ENCODE results near the gene SMARCB1.
"Not testable (repeated sequence)": the region's sequence is repeated elsewhere in the genome, so short reads cannot be mapped to it uniquely, and the experiment has no call there.

Gene SMARCB1

DNA sequence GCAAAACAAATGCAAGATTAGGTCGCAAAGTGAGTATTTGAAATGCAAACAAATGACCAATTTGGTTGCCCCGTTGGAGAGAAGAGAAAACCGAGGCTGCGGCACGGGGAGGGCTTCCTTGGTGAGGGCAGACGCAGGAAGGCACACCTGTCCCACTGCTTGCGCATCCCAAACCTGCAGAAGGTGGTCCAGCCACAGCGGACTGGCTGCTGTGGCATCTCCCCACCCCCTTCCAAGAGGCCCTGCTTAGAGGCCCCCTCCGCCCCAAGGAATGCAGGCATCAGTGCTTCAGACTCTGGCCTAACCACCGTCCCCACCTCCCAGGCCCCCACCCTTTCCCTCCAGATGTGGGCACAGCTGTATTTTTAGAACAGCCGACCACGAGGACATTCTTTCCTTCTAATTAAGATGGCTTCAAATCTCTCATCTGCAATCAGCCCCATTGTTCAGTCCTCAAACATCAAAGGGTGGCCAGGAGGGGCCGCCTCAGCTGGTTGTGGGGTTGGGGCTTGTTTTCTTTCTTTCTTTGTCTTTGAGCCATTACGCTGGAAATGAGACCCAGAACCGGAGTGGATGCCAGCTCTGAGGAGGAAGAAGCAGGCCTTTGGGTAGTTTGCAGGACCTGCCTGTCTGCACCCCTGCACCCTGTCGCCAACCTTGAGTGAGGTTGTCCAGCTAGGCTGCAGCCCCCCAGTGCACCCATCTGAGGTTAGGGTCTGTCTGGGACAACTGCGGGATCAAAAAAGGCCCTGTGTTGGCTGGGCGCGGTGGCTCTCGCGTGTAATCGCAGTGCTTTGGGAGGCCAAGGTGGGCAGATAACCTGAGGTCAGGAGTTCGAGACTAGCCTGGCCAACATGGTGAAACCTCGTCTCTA is 61.5 kb downstream of the SMARCB1 start:
- no peak for DNase-seq

DNA sequence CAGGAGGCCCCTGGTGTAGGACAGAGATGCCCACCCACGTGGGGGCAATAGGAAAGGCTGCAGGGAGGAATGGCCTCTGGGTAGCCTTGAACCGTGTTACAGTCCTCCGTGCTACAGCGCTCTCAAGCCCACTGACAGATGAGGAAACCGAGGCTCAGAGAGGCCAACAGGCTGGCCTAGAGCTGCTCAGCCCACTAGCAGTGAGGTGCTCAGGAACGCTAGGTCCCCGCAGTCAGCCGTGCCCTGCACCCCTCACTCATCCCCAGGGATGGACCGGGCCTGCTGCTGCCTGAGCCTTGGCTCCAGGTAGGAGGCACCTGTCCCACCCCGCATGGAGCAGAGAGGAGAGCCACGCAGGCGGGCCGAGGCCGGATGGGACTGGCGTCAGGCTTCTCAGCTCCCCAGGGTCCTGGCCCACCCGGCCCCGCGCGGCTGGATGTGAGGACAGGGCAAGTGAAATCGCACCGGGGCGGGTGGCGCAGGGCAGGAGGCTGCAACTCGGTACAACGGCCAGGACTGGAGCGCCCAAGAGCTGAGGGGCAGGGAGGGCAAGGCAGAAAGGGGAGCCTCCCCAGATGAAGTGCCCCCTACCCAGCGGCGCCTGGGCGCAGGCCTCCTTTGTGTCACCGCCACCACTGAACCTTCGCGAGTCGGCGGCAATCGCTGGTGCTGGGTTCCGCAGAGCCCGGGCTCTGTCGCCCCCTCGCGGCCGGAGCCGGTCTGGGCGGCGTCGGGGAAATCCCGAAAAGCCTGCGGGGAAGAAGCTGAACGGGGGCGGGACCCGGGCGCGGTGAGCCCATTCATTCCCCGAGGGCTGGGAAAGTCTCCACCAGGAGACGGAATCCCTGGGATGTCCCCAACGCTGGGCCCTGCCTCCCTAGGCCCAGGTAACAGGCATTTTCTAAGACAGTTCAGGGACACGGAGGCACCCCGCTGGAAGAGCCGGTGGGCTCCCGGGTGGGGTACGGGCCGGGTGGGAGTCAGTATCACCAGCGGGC is 62.5 kb downstream of the SMARCB1 start:
- DNase-seq = peak; percentile 58

- no peak for DNase-seq
Measured at GRCh38 chr22:23850136-23850611, 63.4 kb downstream of the SMARCB1 start.

- DNase-seq = peak; percentile 13
Measured at GRCh38 chr22:23856721-23857605, 70.2 kb downstream of the SMARCB1 start.

GRCh38 chr22:23857606-23858483 is 71.1 kb downstream of the SMARCB1 start, which contains the start of gene SLC2A11:
TSS of gene SLC2A11 (plus strand) at chr22:23857875. CDS start at chr22:23858000, 125 bp downstream.
- peak; percentile 97 for DNase-seq

GRCh38 chr22:23858484-23858815 is 71.7 kb downstream of the SMARCB1 start:
- DNase-seq = no peak

DNA sequence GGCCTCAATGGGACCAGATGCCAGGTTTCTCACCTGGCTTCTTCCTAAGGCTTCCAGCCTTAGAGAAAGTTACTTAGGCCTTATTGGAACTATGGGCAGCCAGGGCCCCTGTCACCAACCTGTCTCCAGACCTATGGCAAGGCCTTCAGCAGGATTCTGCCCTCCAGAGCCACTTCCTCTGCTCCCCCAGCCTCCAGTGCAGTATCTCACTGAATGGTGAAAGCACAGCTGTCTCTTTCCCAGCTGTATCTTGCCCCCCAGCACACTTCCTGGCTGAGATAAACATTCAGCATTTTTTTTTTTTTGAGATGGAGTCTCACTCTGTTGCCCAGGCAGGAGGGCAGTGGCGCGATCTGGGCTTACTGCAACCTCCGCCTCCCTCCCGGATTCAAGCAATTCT is 72.4 kb downstream of the SMARCB1 start:
- DNase-seq = no peak

DNA sequence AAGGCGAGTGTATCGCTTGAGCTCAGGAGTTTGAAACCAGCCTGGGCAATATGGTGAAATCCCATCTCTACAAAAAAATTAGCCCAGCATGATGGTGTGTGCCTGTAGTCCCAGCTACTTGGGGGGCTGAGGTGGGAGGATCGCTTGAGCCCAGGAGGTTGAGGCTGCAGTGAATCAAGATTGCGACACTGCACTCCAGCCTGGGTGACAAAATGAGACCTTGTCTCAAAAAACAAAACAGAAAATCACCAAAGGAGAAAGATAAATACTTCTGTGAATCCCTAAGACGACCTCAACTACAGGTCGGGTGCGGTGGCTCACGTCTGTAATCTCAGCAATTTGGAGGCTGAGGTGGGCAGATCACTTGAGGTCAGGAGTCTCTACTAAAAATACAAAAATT is 73.4 kb downstream of the SMARCB1 start:
- DNase-seq = not testable (repeated sequence)

GRCh38 chr22:23862103-23862502 is 75.3 kb downstream of the SMARCB1 start:
- DNase-seq = peak; percentile 17

GRCh38 chr22:23864499-23865154 is 77.9 kb downstream of the SMARCB1 start:
- not testable (repeated sequence) for DNase-seq

DNA sequence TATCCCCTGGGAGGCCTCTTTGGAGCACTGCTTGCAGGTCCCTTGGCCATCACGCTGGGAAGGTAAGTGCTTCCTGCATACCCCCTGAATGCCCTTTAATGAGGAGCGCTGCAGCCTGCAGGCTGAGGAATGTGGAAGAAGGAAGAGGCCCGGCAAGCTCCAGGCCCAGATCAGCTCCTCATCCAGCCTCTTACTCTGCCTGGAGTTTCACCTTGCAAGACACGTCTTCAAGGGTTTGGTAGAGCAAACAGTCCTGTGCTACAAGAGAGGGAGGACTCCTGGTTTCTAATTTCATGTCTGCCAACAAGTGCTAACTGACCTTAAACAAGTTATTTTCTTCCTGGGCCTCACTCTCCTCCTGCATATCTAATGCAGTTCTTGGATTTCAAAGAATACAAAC is 81.8 kb downstream of the SMARCB1 start:
- no peak for DNase-seq

- DNase-seq = no peak
Measured at GRCh38 chr22:23874871-23875270, 88.1 kb downstream of the SMARCB1 start.

GRCh38 chr22:23875801-23876200 is 89.0 kb downstream of the SMARCB1 start:
- no peak for DNase-seq

DNA sequence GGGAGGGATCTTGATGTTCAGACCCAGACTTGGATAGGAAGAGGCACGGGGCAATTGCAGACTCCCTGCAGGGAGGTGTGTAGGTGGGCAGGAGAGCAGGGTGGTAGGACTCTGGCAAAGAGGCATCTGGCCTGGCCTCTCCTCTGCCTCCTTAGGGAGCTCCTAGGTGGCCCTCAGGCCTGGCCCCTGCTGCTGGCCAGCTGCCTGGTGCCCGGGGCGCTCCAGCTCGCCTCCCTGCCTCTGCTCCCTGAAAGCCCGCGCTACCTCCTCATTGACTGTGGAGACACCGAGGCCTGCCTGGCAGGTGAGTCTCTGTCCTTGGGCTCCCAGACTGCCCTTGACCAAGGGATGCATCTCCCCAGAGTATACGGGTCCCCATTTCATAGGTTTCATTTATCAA is 90.8 kb downstream of the SMARCB1 start:
- no peak for DNase-seq

- no peak for DNase-seq
Measured at GRCh38 chr22:23878219-23878618, 91.5 kb downstream of the SMARCB1 start.

DNA sequence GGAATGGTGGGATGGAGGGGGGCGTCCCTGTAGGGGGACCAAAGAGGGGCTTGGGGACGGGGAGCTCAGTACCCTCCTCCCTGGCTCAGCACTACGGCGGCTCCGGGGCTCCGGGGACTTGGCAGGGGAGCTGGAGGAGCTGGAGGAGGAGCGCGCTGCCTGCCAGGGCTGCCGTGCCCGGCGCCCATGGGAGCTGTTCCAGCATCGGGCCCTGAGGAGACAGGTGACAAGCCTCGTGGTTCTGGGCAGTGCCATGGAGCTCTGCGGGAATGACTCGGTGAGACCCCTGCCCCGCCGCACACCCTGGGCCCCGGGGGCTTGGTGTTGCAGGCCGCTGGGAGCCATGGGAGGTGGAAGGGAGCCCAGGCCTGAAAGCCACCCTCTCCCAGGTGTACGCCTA is 95.6 kb downstream of the SMARCB1 start:
- DNase-seq = no peak

GRCh38 chr22:23883658-23884057 is 96.9 kb downstream of the SMARCB1 start:
- no peak for DNase-seq

DNA sequence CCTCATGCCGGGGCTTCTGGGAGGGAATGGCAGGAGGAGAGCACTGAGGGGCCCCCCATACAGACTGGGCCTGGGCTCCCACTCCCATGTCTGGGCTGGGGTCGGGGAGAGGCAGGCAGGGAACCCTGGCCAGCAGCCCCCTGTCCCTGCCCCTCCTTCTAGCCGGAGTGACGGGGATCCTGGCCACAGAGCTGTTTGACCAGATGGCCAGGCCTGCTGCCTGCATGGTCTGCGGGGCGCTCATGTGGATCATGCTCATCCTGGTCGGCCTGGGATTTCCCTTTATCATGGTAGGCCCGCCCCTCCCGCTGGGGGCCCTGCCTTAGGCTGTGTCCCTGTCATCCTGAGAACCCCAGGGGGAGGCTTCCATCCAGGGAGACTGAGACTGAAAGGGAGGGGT is 97.4 kb downstream of the SMARCB1 start:
- DNase-seq = no peak

Measured in NCI-H1105 (cell line).